ENCODE results near the gene S100Z. TPM values are rescaled to one million over a fixed set of nuclear protein-coding genes. Genes with fewer than 3 reads are reported as not detected.

The S100Z gene
- total RNA-seq, 4 donors from 2014 or later, result 0.80 TPM; not detected in 3

GRCh38 chr5:76930083-76930482, 80.3 kb downstream of the S100Z start:
- TF ChIP-seq POLR2A (IDR thresholded peaks at IDR 0.05), result no peak
- TF ChIP-seq EP300 (IDR thresholded peaks at IDR 0.05; ENCODE audit: low read depth), result no peak
- no peak for TF ChIP-seq POLR2AphosphoS5 (IDR thresholded peaks at IDR 0.05)
- 65 to 73% methylated on average over 4 of the region's 4 CpGs for WGBS, 2 donors (ENCODE audit: low coverage in 1 of 2)
- in situ Hi-C loops (cut with MboI; ENCODE audit: low pct_ligation_motif_present in 1 of 4, low pct_unique_long_range_greater_than_20kb in 1 of 4, low sequenced_read_pairs in 3 of 4), result no loop called here

GRCh38 chr5:76938177-76938576, 88.4 kb downstream of the S100Z start:
- no peak for DNase-seq
- H3K9me3 ChIP-seq, result no peaks in the 10 kb centered on the region
- intact Hi-C loops (cut with DNase I; ENCODE audit: low total_unique reads) (no loop called here), in situ Hi-C loops (cut with MboI; ENCODE audit: low pct_ligation_motif_present in 1 of 4, low pct_unique_long_range_greater_than_20kb in 1 of 4, low sequenced_read_pairs in 3 of 4) (no loop called here)
- no peak for TF ChIP-seq POLR2A (IDR thresholded peaks at IDR 0.05)
- TF ChIP-seq POLR2AphosphoS5 (IDR thresholded peaks at IDR 0.05), result no peak
- no peak for TF ChIP-seq CTCF (IDR thresholded peaks at IDR 0.05)
- no peak for TF ChIP-seq EP300 (IDR thresholded peaks at IDR 0.05; ENCODE audit: low read depth)
- no peaks in the 10 kb centered on the region for H3K36me3 ChIP-seq
- no peak overlapping the region for H3K4me3 ChIP-seq
- H3K4me1 ChIP-seq, result no peaks in the 10 kb centered on the region
- no peaks in the 10 kb centered on the region for H3K27me3 ChIP-seq
- no peak overlapping the region for H3K27ac ChIP-seq

More at GRCh38 chr5:76930083-76930482, 80.3 kb downstream of the S100Z start:
- H3K4me1 ChIP-seq, result no peaks in the 10 kb centered on the region
- no peaks in the 10 kb centered on the region for H3K36me3 ChIP-seq
- no peak for DNase-seq
- no peak overlapping the region for H3K27ac ChIP-seq
- no peaks in the 10 kb centered on the region for H3K9me3 ChIP-seq
- H3K27me3 ChIP-seq, result no peaks in the 10 kb centered on the region
- intact Hi-C loops (cut with DNase I; ENCODE audit: low total_unique reads), result no loop called here
- H3K4me3 ChIP-seq, result no peak overlapping the region

- Histone ChIP-seq H3K4me3 (no peak overlapping the region), H3K4me1 (no peaks in the 10 kb centered on the region), H3K27me3 (no peaks in the 10 kb centered on the region), H3K36me3 (no peaks in the 10 kb centered on the region), H3K27ac (no peak overlapping the region), H3K9me3 (no peaks in the 10 kb centered on the region)
- TF ChIP-seq CTCF (IDR thresholded peaks at IDR 0.05) (no peak), EP300 (IDR thresholded peaks at IDR 0.05; ENCODE audit: low read depth) (no peak), POLR2A (IDR thresholded peaks at IDR 0.05) (no peak), POLR2AphosphoS5 (IDR thresholded peaks at IDR 0.05) (no peak)
- 68 to 69% methylated on average over 3 to 4 of the region's 4 CpGs for WGBS, 2 donors (ENCODE audit: low coverage in 1 of 2)
- intact Hi-C loops (cut with DNase I; ENCODE audit: low total_unique reads), result no loop called here
- in situ Hi-C loops (cut with MboI; ENCODE audit: low pct_ligation_motif_present in 1 of 4, low pct_unique_long_range_greater_than_20kb in 1 of 4, low sequenced_read_pairs in 3 of 4), result no loop called here
- DNase-seq, result no peak
Measured at GRCh38 chr5:76941000-76941399, 91.2 kb downstream of the S100Z start.

GRCh38 chr5:76941442-76941841, 91.6 kb downstream of the S100Z start:
- intact Hi-C loops (cut with DNase I; ENCODE audit: low total_unique reads), result no loop called here
- Histone ChIP-seq H3K9me3 (no peaks in the 10 kb centered on the region), H3K27me3 (no peaks in the 10 kb centered on the region), H3K4me1 (no peaks in the 10 kb centered on the region), H3K4me3 (no peak overlapping the region), H3K36me3 (no peaks in the 10 kb centered on the region), H3K27ac (no peak overlapping the region)
- 81 to 100% methylated on average over 2 to 3 of the region's 3 CpGs for WGBS, 2 donors (ENCODE audit: low coverage in 1 of 2)
- no peak for DNase-seq
- no peak for TF ChIP-seq CTCF (IDR thresholded peaks at IDR 0.05)
- no peak for TF ChIP-seq EP300 (IDR thresholded peaks at IDR 0.05; ENCODE audit: low read depth)
- in situ Hi-C loops (cut with MboI; ENCODE audit: low pct_ligation_motif_present in 1 of 4, low pct_unique_long_range_greater_than_20kb in 1 of 4, low sequenced_read_pairs in 3 of 4), result no loop called here

GRCh38 chr5:76942581-76942980, 92.8 kb downstream of the S100Z start:
- no peak for TF ChIP-seq CTCF (IDR thresholded peaks at IDR 0.05)
- intact Hi-C loops (cut with DNase I; ENCODE audit: low total_unique reads) (no loop called here), in situ Hi-C loops (cut with MboI; ENCODE audit: low pct_ligation_motif_present in 1 of 4, low pct_unique_long_range_greater_than_20kb in 1 of 4, low sequenced_read_pairs in 3 of 4) (no loop called here)
- DNase-seq, result no peak
- no peak overlapping the region for H3K27ac ChIP-seq
- H3K27me3 ChIP-seq, result no peaks in the 10 kb centered on the region
- no peaks in the 10 kb centered on the region for H3K9me3 ChIP-seq
- 75 to 82% methylated on average over 1 of the region's 1 CpG for WGBS, 2 donors (ENCODE audit: low coverage in 1 of 2)
- H3K4me1 ChIP-seq, result no peaks in the 10 kb centered on the region
- no peaks in the 10 kb centered on the region for H3K36me3 ChIP-seq
- H3K4me3 ChIP-seq, result no peak overlapping the region
